Stimulated activated CD4-positive, alpha-beta T cell treated with anti-CD3 and anti-CD28 coated beads, Interleukin-4, amount 100 ng/mL, for 4 hours (primary cell): ENCODE data around the gene CPNE5.
"Not testable (repeated sequence)": the region's sequence is repeated elsewhere in the genome, so short reads cannot be mapped to it uniquely, and the experiment has no call there.

ENCODE experiments used
- DNase-seq, 2 experiments: peaks; one replicate each; pipeline ENCODE4 v3.0.0-alpha.2; 2020

Gene CPNE5

DNA sequence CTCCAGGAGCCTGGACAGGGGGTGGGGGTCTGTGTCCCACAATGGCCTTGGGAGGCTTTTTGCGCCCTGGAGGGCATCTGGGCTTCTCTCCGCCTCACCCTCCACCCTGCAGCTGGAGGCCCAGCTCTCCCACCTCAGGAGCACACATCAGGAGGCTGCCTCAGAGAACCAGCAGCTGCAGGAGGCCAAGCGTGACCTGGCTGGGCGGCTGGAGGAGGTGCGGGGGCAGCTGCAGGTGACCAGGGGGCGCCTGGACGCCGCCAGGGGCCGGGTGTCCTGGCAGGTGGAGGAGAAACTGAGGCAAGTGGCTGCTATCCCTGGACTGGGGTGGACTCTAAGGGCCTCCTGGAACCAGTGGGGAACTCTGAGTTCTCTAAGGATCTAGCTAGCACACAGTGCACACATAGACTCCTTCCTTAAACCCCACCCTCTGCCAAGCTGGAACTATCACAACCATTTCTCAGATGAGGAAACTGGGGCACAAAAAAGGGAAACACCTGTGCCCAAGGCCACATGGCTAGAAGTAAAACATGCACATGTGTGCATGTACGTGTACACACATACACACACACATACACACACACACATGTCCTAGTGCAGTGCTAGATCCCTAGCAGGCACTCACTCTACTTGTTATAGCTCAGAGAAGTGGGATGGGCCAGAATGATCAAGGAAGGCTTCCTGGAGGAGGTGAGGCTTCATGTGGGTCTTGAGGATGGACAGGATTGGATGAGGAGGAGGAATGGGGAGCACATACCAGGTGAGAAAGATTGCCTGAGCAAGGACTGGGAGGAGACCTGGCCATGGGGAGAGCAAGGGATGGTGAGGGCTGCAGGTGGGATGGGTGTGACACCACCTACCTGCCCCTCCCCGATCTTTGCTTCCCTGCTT is 118.7 kb downstream of the CPNE5 start:
- DNase-seq = no peak

DNA sequence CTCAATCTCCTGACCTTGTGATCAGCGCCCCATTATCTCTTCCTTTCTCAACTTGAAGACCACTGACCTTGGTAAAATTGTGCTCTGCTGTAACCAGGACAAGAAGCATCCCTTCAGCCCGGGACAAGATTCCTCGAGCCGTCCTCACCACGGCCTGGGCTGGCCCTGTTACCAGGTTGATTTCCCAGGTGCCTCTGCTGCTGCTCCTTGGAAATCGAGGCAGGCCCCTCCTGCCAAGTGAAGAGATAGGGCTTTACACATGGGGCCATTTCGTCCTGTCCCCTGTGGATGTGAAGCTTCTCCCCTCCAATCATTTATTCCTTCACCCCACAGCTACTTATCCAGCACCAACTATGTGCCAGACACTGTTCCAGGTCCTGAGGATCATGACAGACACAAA is 120.1 kb downstream of the CPNE5 start:
- DNase-seq = no peak

DNA sequence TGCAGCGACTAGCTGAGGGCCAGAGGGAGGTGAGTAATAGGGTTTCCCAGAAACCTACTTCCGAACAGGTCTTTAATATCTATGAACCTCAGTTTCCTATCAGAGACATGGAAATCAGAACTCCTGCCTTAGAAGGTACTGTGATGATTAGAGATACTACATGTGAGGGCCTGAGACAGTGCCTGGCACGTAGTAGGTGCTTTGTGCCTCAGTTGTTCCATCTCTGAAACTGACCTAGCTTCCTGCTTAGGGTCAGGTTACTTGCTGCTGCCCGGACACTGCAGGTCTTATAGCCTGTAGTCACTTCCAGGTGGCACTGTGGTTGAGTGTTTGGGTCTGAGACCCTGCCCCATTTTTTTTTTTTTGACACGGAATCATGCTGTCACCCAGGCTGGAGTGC is 120.7 kb downstream of the CPNE5 start:
- no peak for DNase-seq

DNA sequence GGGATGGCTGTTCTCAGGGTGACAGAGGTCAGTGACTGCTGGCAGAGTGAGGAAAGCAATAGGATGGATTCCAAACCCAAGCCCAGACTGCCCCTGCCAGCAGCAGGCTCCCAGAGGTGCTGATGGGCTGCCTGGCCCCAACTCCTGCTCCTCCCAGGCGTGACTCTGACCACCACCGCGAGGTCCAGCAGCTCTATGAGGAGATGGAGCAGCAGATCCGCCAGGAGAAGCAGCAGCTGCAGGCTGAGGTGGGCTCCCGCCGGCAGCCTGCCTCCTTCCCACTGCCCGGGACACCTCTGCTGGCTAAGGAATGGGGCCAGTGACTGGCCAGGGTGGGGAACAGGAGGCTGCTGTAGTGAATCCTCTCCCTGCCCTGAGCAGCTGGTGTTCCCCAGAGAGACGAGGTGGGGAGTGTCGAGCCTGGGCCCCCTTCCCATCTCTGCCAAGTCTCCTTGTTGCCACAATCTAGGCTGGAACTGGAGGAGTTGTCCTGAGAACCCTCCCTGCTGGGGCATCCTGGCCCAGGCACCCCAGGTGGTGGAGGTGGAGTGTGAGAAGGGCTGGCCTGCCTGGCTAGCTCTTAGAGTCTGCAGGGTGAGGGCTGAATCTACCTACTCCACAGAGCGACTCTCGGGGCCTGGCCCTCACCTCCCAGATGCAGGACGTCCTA is 121.2 kb downstream of the CPNE5 start:
- no peak for DNase-seq

DNA sequence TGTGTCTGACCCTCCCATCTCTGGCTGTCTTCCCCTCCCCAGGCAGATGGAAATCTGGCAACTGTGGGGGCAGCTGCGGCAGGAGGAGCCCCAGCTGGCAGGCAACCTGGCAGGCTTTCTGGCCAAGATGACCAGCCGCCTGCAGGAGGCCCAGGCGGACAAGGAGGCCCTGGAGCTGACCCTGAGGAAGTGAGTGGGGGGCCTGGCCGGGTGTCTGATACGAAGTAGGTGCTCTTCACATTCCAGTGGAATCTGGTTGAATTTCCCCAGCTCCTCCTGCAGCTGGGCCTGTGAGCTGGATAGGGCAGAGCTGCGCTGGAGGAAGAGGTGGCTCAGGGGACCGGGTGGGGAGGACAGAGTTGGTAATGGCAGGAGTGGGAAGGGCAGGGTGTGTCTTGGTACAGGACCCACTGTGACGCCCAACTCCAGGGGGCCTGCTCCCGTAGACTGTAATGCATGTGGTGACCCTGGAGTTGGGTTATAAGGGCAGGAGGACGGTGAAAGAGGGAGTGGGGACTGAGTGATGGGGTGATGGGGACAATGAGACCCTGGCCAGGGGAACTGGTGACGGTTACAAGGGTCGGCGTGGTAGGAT is 121.9 kb downstream of the CPNE5 start:
- no peak for DNase-seq

DNA sequence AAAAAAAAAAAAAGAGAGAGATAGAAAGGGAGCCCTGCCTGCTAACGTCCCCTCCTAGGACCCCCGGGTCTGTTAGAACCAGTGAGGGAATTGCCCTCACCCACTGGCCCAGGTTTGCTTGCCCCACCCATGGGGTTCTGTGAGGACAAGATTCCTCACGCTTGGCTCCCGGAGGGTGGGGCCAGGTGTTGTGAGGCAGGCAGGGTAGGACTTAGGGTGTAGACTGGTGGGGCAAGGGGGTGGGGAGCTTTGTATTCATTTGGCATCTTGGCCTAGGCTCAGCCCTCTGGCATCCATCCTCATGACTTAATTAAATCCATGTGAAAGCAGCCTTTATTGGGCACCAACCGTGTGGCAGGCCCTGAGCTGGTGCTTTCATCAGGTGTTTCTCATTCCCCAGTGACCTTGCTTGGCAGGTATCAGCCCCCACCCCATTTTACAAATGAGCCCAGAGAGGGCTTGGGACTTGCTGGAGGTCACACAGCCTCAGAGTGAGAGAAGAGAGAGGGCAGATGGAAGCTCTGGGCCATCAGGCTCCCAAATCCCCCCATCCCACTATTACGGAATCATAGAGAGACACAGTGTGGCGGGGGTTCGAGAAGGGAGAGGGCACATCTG is 122.7 kb downstream of the CPNE5 start:
- no peak for DNase-seq

DNA sequence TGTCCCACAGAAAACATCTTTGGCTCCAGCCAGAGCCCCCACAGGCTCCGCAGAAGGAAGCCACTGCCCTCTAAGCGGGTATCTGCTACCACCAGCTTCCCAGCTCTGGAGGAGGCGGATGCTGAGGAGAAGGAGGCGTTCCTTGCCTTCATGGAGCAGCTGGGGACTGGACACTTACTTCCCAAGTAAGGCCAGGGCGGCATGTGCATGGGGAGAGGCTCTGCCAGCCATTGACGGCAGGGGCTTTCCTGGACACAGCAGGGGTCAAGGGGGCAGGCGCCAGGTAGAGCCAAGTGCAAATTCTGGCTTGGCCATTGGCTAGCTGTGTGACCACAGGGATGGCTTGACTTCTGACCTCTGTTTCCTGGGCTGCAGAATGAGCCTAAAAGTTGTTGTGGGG is 123.8 kb downstream of the CPNE5 start:
- DNase-seq = no peak

DNA sequence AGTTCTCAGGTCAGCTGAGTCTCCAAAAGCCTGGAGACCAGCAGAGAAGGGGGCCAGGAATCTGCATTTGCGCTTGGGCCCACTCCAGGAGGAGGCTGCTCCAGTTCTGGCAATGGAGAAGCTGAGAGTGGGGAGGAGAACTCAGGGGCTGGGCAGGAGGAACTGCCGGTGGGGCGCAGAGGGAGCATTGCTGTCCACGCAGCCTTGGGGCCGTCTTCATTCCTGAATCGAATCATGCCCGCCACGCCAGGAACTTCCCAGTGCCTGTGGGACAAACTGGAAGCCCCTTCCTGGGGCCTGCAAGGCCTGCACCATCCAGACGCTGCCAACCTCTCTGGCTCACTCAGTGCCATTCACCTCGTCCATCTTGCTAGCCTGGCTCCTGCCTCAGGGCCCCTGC is 124.7 kb downstream of the CPNE5 start:
- no peak for DNase-seq

DNA sequence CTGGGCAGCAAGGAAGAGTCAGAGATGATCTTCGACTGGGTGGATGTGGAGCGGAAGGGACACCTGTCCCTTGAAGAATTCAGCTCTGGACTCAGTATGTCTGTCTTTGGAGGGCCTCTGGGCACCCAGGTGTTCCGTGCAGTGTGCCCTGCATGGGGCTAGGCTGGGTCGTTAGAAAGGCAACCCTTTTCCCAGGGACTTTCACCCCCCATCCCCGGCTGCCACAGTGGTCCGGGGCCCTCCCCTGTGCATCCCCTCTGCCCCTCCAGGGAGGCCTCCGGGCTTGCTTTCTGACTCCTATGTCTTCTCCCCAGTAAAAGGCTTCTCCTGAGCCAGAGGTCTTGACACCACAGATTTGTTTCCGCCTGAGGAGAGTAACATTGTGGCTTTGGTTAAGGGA is 125.4 kb downstream of the CPNE5 start:
- DNase-seq = no peak

DNA sequence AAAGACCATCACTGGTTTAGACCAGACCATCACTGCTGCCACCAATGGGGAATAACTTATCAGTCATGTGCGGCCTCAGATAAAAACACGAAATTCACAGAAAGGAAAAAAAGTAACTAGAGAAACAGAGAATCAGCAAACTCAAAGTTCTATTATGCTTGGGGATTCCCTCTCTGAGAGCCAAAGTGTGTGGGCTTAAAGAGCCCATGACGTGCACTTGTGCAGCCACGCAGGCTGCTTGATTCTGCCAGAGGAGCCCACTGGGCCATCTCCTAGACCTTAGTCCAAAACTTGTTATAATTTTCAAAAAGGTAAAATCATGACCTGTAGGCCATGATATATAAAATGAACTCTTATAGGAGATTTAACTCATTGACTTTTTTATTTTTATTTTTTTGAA is 126.4 kb downstream of the CPNE5 start:
- DNase-seq = no peak

DNA sequence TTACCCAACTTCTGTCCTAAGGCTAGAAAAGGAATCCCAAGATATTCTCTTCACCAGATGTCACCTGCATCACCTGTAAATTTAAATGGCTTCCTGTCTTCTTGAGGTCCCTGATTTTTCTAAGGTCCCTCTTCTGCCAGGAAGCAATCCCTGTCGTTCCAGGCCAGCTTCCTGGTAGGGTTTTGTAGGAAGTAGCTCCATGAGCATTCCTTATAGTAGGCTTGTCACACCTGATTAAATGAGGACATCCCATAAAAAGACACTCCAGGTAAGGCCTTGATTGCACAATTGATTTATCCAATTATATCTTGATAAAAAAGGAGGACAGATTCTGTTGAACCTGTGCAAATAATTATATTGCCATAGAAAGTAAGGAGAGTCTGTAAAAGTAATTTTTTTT is 132.9 kb downstream of the CPNE5 start:
- no peak for DNase-seq

DNA sequence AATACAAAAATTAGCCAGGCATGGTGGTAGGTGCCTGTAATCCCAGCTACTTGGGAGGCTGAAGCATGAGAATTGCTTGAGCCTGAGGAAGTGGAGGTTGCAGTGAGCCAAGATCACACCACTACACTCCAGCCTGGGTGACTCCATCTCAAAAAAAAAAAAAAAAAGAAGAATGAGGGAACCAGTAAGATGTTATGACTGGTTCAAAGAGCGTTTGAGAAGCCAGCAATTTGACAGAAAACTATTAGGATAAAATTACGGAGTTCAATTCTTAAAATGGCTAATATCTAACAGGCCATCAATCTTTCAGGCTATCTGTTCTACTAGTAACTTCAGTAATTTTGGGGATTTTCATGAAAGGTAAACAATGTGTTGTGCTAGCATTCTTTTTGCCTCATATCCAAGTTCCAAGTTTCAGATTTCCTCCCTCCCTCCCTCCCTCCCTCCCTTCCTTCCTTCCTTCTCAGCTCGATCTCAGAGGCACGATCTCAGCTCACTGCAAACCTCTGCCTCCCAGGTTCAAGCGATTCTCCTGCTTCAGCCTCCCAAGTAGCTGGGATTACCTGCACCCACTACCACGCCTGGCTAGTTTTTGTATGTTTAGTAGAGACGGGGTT is 134.2 kb downstream of the CPNE5 start:
- not testable (repeated sequence) for DNase-seq

DNA sequence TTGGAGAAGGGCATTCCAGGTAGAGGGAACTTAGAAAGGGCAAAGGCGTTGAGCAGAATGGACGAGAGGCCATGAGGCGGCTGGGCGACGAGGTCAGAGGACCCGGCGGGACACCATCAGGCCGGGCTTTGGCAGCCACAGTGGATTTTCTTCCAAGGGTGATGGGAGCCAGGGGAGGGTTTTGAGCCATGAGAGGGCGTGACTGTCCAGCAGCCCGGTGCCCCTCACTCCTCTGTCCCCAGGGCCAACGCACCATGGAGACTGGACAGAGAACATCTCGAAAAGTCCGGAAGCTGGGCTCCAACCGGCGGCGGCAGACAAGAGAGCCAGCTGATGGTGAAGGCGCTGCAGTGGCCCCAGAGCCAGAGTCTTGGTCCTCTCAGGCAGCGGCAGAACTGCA is 135.3 kb downstream of the CPNE5 start:
- DNase-seq = no peak

DNA sequence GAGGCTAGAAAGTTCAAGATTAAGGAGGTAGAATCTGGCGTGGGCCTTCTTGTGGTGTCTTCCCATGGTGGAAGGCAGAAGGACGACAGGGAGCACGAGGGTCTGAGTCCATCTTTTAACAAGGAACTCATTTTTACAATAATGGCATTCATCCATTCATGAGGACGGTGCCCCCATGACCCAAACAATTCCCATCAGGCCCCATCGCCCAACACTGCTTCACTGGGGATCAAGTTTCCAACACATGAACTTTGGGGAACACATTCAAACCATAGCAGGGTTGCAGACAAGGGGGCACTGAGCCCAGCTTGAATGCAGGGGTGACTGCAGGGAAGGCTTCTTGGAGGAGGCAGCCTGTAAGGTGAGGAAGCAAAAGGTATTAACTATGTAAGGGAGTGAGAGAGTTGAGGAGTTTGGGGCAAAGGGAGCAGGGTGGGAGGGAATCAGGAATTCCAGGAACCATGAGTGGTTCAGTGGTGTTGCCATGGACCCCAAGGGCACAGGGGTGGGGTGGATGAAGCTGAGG is 136.1 kb downstream of the CPNE5 start:
- DNase-seq = no peak

DNA sequence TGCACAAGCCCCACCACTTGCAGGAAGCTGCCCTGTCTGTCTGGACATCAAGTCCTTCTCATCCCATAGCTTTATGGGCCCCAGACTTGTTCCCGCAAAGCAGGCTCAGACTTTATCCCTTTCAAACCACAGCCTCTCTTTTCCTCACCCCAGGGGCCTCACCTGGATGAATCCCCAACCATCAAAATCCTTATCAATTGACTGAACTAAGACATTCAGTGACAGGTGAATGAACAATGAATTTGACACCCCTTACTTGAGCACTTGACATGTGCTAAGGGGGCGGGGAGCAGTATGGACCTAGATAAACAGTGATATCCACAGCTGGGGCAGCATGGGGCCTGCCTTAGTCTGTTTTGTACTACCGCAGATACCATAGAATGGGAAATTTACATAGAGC is 136.6 kb downstream of the CPNE5 start:
- no peak for DNase-seq

DNA sequence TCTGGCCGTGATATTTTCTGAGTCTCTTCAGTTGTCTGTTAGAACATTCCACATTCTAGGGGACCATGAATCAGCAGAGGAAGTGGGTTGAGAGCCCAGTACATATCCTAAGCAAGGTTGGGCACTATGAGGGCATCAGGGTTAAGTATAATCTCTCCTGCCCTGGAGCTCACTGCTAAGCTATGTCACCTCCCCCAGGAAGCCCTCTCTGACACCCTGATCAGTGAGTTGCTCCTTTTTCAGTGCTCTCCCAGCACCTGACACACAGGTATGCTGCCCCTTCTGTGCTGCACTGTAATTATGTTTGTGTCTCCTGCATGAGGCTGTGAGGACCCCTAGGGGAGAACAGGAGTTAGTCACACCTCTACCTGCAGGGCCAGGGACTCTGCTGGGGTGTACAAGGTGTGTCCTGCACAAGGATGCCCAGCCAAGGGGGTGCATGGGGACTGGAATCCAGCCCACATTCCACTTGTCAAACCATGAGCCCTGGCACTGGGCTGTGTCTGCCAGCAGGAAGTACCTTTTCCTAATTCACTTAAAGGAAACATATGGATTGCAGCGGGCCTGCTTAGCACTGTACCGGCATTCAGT is 137.7 kb downstream of the CPNE5 start:
- DNase-seq = no peak

DNA sequence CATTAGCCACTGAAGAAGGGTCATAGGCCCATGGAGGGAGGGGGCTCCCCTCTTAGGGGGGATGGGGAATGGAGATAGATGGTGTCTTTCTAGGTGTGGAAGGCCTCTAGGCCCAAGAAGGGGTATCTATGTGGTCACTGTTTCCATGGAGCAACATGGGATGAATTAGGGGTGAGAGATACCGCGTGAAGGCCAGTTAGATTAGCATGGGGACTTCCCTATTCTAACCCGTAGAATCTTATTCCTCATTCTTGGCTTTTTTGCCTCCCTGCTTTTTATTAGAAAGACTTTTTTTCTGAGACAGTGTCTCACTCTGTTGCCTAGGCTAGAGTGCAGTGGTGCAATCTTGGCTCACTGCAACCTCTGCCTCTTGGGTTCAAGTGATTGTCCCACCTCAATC is 138.4 kb downstream of the CPNE5 start:
- DNase-seq = no peak

DNA sequence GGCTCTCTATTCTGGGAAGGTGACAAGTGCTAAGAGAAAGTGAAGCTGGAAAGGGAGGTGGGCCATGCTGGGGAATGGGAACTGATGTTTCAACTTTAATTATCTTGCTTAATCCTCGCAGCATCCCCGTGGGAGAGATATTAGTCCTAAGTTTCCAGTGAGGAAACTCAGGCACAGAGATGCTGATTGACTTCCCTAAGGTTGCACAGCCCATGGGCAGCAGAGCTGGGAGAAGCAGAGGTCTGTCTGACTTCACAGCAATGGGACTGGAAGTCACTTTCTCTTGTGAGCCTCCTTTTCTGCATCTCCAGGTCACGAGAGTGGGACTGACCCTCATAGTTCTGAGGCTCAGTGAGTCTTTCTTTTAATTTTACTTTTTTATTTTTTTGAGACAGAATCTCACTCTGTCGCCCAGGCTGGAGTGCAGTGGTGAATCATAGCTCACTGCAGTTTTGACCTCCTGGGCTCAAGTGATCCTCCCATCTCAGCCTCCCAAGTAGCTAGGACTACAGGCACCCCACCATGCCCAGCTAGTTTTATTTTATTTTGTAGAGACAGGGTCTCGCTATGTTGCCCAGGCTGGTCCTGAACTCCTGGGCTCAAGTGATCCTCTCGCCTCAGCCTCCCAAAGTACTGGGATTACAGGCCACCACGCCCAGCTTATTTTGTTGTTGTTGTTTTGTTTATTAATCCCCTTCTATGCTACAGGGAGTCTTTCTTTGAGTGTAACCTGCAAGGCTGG is 139.0 kb downstream of the CPNE5 start:
- DNase-seq = no peak

DNA sequence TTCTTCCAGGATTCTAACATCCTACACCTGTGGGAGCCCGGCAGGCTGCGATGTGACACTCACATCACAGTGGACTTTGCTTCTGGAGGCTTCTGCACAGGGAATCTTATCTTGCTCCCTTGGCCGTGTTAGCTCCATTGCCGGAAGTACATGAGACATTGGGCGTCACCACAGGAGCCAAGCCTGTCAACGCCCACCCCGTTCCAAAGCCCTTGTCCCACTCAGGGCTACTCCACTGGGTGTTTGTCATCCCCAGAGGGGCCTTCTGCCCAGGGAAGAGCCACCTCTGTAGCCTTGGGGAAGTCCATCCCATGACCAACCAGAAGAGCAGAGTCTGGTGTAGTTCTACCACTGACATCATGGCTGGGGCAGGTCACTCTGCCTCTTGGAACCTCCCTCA is 139.9 kb downstream of the CPNE5 start:
- no peak for DNase-seq

DNA sequence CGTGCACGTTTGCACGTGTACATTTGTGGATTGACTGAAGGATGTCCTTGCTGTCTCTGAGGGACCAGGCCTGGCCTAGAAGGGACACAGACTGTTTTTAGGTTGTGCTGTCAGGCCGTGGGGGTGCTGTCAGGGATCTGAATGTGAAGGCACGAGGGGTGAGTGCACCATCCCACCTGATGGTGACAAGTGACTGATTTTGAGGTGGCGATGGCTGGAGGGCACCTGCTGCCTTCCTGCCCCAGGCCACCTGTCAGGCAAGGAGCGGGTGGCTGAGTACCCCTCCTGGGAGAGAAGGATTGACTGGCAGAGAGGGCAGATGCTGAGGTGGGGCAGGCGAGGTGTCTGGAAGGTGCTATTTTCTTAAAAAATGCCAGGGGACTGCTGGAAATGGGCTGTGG is 140.4 kb downstream of the CPNE5 start:
- DNase-seq = no peak

DNA sequence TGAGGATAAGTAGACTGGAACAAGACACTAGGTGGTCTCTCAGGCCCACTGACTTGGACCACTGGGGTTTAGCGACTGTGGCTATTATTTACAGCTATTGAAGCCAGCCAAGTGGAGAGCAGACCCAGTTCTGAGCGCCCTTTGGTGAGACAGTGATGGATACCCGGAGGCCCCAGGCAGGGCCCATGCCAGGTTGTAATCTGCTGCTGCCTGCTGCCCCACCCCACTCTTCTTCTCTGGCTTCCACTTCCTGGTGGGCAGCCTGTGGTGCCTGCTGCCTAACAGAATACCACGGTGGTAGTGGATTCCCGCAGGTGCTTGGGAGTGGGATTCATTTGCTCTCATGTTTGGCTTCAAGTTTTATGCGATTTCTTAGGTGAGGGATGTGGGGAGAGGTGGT is 141.0 kb downstream of the CPNE5 start:
- DNase-seq = no peak

DNA sequence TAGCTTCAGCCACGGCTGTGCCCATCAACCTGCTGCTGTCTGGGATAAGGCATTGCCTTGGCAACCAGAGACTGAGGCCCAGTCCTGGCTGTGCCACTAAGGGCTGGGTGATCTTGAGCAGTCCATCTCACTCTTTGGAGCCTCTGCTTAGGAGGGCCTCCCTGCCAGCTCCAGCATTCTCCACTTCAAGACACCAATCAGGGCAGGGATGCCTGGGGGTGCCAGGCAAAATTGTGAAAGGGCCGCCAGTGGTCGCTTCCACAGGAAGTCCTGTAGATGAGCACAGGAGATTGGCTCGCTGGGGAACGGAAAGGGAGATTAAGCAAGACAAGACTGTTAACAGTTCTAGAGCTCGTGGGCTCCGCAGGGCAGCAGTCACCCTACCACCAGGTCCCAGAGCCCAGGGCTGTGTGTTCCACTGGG is 141.8 kb downstream of the CPNE5 start, which contains the start of gene RAB44:
TSS of gene RAB44 (plus strand) at position 346 of the 423 bp plus-strand sequence. CDS start 6,410 bp downstream, outside the sequence.
- DNase-seq = no peak
